Esophagus mucosa (tissue), 1 donor: Measurements from ENCODE around the gene ST6GAL1. TPM values are rescaled to one million over a fixed set of nuclear protein-coding genes. Genes with fewer than 3 reads are reported as not detected.
A peak's percentile ranks its signal among the peaks of the same experiment; 100 is the strongest.
"Not testable (repeated sequence)": the region's sequence is repeated elsewhere in the genome, so short reads cannot be mapped to it uniquely, and the experiment has no call there.

Experiments used
- ATAC-seq: fragments of 200-7000 bp; cut with Tn5 transposase; one replicate; pipeline ENCODE4 v1.9.1; 2020
- total RNA-seq: library from RNA; stranded (reverse); gene quantifications from one replicate; pipeline ENCODE4 v1.2.4, GENCODE V29; 2023
- donor health status: DM: yes; HTN: yes; CAD: no.

ST6GAL1 gene
- 13.2 TPM for total RNA-seq

- ATAC-seq, result peak; percentile 54
These were observed at the start of gene ST6GAL1 for GRCh38 chr3:186930143-186930640. TSS of gene ST6GAL1 (plus strand) at chr3:186930526. CDS start at chr3:187042704, 112,178 bp downstream.

GRCh38 chr3:186882150-186882524 lies 48.2 kb upstream of the ST6GAL1 start:
- ATAC-seq, result no peak

- peak; percentile 64 for ATAC-seq
These were observed 47.2 kb upstream of the ST6GAL1 start for GRCh38 chr3:186882881-186883685.

GRCh38 chr3:186883686-186884058 lies 46.7 kb upstream of the ST6GAL1 start:
- no peak for ATAC-seq

GRCh38 chr3:186884868-186885267 lies 45.5 kb upstream of the ST6GAL1 start:
- not testable (repeated sequence) for ATAC-seq

GRCh38 chr3:186886202-186886981 lies 43.9 kb upstream of the ST6GAL1 start:
- no peak for ATAC-seq

- ATAC-seq, result not testable (repeated sequence)
These were observed 42.8 kb upstream of the ST6GAL1 start for GRCh38 chr3:186887507-186887938.

- no peak for ATAC-seq
These were observed 41.8 kb upstream of the ST6GAL1 start for GRCh38 chr3:186888569-186888968.

- ATAC-seq, result not testable (repeated sequence)
These were observed 40.6 kb upstream of the ST6GAL1 start for GRCh38 chr3:186889698-186890097.

GRCh38 chr3:186890911-186891310 lies 39.4 kb upstream of the ST6GAL1 start:
- ATAC-seq, result no peak

GRCh38 chr3:186893071-186893470 lies 37.3 kb upstream of the ST6GAL1 start:
- ATAC-seq, result not testable (repeated sequence)

GRCh38 chr3:186895406-186895805 lies 34.9 kb upstream of the ST6GAL1 start:
- peak; percentile 85 for ATAC-seq

GRCh38 chr3:186896006-186896405 lies 34.3 kb upstream of the ST6GAL1 start:
- ATAC-seq, result no peak

GRCh38 chr3:186896875-186897274 lies 33.5 kb upstream of the ST6GAL1 start:
- no peak for ATAC-seq

GRCh38 chr3:186901135-186901734 lies 29.1 kb upstream of the ST6GAL1 start:
- ATAC-seq, result peak; percentile 95

GRCh38 chr3:186902154-186902553 lies 28.2 kb upstream of the ST6GAL1 start:
- ATAC-seq, result no peak

- no peak for ATAC-seq
These were observed 27.6 kb upstream of the ST6GAL1 start for GRCh38 chr3:186902713-186903112.

GRCh38 chr3:186903676-186904075 lies 26.6 kb upstream of the ST6GAL1 start:
- ATAC-seq, result not testable (repeated sequence)

- not testable (repeated sequence) for ATAC-seq
These were observed 23.3 kb upstream of the ST6GAL1 start for GRCh38 chr3:186907075-186907474.

- no peak for ATAC-seq
These were observed 21.1 kb upstream of the ST6GAL1 start for GRCh38 chr3:186909078-186909853.

GRCh38 chr3:186915806-186916796 lies 14.2 kb upstream of the ST6GAL1 start:
- peak; percentile 81 for ATAC-seq
